Heart left ventricle (tissue), 13 donors: ENCODE data around the gene INO80.

Experiments used
- CTCF ChIP-seq, 12 donors: fragments of 200-600 bp; sonication (generic) in 4 of 12; IDR thresholded peaks; one replicate each; pipeline versions ENCODE4 v1.5.0 to v1.8.0; 2018 to 2022; ENCODE audit warnings: antibody characterized with exemption in 12 of 12, mild to moderate bottlenecking in 5 of 12
- POLR2A ChIP-seq, 2 donors: fragments of 450-650 bp; IDR thresholded peaks; one replicate each; pipeline ENCODE4 v1.6.1; 2017; ENCODE audit warnings: antibody characterized with exemption in 2 of 2, mild to moderate bottlenecking in 2 of 2, moderate library complexity in 2 of 2
- donor health status: ischemic (EF 13 %, LVEDD 7.1; RV severe dilation, severe dysfunction).
- donor health status: DM: no; HTN: yes; CAD: no.
- donor health status: DM: no; HTN: no; CAD: no.
- donor health status: ischemic (EF 25% LVEDD 6.9; RV normal size, moderate dysfunction).
- donor health status: ischemic (EF 25% LVEDD 5.7; RV mildly dilated, moderate dysfunction).
- donor health status: ischemic (EF 35%, LVEDD 5.7; RV mildly dilated, moderate dysfunction).
- donor health status: nonischemic (EF 11% LVEDD 7.7; RV severe dilation, severe dysfunction).
- donor health status: DM: yes; HTN: yes; CAD: no.
- donor health status: PGD.
- donor health status: ischemic (EF 29% LVEDD 5.4; RV normal size, mild dysfunction).
- donor health status: nonischemic (EF 23%, LVEDD 6.1; RV moderate dilation, normal function).

- no peak for TF ChIP-seq CTCF (IDR thresholded peaks at IDR 0.05)
- no peak for TF ChIP-seq POLR2A (IDR thresholded peaks at IDR 0.05)
Observed at GRCh38 chr15:40941068-40941527, 175.0 kb downstream of the INO80 start.
